Measurements from ENCODE around the gene TTYH3. TPM values are rescaled to one million over a fixed set of nuclear protein-coding genes. Genes with fewer than 3 reads are reported as not detected.

The TTYH3 gene
- total and polyA plus RNA-seq, 9 of the 15 experiments (the other 6 are each of a cell fraction or from before 2014, with no cell fraction given): 0.01 to 5.5 (median 1.1) TPM

DNA sequence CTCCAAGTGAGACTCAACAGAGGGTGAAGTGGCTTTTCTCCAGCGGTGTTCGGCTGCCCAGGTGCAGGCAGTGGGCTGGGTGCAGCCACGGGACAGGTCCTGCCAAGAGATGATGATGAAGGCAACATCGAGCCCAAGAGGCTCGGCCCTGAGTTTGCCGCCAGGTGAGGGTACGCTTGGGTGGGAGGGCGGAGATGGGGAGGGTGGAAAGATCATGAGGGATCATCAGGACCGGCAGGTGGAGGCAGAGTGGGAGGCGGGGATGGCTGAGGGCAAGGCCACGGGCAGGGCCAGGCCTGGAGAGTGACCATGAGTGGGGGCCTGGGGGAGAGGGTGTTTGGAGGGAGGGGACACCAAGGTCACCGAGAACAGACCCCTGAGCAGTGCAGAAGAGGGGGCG, 38.4 kb downstream of the TTYH3 start (continued):
- TF ChIP-seq ZNF408 (CRISPR knock-in tag; IDR thresholded peaks at IDR 0.05; ENCODE audit: low read depth) (no peak), CREM (IDR thresholded peaks at IDR 0.05; ENCODE audit: low read depth) (no peak), ZNF347 (CRISPR knock-in tag; IDR thresholded peaks at IDR 0.05; ENCODE audit: low read depth) (no peak), ESRRA (IDR thresholded peaks at IDR 0.05; ENCODE audit: borderline replicate concordance, low read depth) (no peak), DDX20 (tag; IDR thresholded peaks at IDR 0.05; ENCODE audit: low read depth) (no peak), BRD9 (IDR thresholded peaks at IDR 0.05; ENCODE audit: low read depth, partially characterized antibody) (no peak), ZNF717 (CRISPR knock-in tag; IDR thresholded peaks at IDR 0.05) (no peak)
- TF ChIP-seq, protein P1, sequence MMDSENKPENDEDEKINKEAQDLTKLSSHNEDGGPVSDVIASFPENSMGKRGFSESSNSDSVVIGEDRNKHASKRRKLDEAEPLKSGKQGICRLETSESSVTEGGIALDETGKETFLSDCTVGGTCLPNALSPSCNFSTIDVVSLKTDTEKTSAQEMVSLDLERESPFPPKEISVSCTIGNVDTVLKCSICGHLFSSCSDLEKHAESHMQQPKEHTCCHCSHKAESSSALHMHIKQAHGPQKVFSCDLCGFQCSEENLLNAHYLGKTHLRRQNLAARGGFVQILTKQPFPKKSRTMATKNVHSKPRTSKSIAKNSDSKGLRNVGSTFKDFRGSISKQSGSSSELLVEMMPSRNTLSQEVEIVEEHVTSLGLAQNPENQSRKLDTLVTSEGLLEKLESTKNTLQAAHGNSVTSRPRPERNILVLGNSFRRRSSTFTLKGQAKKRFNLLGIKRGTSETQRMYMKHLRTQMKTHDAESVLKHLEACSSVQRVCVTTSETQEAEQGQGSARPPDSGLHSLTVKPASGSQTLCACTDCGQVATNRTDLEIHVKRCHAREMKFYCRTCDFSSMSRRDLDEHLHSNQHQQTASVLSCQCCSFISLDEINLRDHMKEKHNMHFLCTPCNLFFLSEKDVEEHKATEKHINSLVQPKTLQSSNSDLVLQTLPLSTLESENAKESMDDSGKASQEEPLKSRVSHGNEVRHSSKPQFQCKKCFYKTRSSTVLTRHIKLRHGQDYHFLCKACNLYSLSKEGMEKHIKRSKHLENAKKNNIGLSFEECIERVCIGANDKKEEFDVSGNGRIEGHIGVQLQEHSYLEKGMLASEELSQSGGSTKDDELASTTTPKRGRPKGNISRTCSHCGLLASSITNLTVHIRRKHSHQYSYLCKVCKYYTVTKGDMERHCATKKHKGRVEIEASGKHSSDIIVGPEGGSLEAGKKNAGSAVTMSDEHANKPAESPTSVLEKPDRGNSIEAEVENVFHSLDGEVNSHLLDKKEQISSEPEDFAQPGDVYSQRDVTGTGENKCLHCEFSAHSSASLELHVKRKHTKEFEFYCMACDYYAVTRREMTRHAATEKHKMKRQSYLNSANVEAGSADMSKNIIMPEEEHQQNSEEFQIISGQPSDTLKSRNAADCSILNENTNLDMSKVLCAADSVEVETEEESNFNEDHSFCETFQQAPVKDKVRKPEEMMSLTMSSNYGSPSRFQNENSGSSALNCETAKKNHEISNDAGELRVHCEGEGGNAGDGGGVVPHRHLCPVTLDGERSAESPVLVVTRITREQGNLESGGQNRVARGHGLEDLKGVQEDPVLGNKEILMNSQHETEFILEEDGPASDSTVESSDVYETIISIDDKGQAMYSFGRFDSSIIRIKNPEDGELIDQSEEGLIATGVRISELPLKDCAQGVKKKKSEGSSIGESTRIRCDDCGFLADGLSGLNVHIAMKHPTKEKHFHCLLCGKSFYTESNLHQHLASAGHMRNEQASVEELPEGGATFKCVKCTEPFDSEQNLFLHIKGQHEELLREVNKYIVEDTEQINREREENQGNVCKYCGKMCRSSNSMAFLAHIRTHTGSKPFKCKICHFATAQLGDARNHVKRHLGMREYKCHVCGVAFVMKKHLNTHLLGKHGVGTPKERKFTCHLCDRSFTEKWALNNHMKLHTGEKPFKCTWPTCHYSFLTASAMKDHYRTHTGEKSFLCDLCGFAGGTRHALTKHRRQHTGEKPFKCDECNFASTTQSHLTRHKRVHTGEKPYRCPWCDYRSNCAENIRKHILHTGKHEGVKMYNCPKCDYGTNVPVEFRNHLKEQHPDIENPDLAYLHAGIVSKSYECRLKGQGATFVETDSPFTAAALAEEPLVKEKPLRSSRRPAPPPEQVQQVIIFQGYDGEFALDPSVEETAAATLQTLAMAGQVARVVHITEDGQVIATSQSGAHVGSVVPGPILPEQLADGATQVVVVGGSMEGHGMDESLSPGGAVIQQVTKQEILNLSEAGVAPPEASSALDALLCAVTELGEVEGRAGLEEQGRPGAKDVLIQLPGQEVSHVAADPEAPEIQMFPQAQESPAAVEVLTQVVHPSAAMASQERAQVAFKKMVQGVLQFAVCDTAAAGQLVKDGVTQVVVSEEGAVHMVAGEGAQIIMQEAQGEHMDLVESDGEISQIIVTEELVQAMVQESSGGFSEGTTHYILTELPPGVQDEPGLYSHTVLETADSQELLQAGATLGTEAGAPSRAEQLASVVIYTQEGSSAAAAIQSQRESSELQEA (IDR thresholded peaks at IDR 0.05; ENCODE audit: low read depth): no peak
